OCI-LY1 (cell line): ENCODE measurements around the gene OR2V1.

Experiments
- CTCF ChIP-seq: fragments of 200-600 bp; sonication (generic), shearing (Covaris generic); IDR thresholded peaks from 2 replicates; pipeline ENCODE4 v1.5.1; 2017; ENCODE audit warnings: mild to moderate bottlenecking, antibody characterized with exemption, low read length, moderate library complexity, mixed read lengths
- EZH2 ChIP-seq: fragments of 200-600 bp; sonication (generic), shearing (Covaris generic); IDR thresholded peaks from 2 replicates; pipeline ENCODE4 v1.8.0; 2017; ENCODE audit warnings: borderline replicate concordance, mixed run types, mild to moderate bottlenecking, antibody characterized with exemption, low read length, moderate library complexity, mixed read lengths

- TF ChIP-seq CTCF (no peak), EZH2 (no peak)
Measured at GRCh38 chr5:181114284-181114843, 16.6 kb downstream of the OR2V1 start.
